SK-N-SH (cell line): Measurements from ENCODE around the gene SH3TC1. TPM values are rescaled to one million over a fixed set of nuclear protein-coding genes. Genes with fewer than 3 reads are reported as not detected.

ENCODE experiments used
- CTCF ChIA-PET: fragments of 300-600, 350-600 bp; formaldehyde crosslinking; extraction: SDS; loops from one replicate; lab custom pipeline; 2021; lab: Yijun Ruan, JAX
- POLR2A ChIA-PET: fragments of 350-600 bp; sonication (Branson Sonifier 250); formaldehyde crosslinking; extraction: SDS; loops from one replicate; lab custom pipeline; 2020; ENCODE audit warnings: antibody characterized with exemption, inconsistent platforms; lab: Yijun Ruan, JAX
- DNase-seq: peaks from one replicate; pipeline ENCODE4 v3.0.0; 2012
- H2AFZ ChIP-seq: fragments of 200-600 bp; sonication (generic); 2 replicates; pipeline ENCODE4 v1.8.1; 2016; ENCODE audit warnings: antibody characterized with exemption, mild to moderate bottlenecking, low read depth
- H3F3A ChIP-seq: fragments of 200-600 bp; sonication (generic); replicated peaks from 2 replicates; pipeline ENCODE3; 2016; ENCODE audit warnings: antibody characterized with exemption, mild to moderate bottlenecking; ENCODE audit not compliant: insufficient read depth
- H3K27ac ChIP-seq, 2 experiments: fragments of 200-500 bp in 1 of 2; fragments of 200-600 bp in 1 of 2; sonication (Bioruptor generic) in 1 of 2; sonication (generic), shearing (Covaris generic) in 1 of 2; 2 replicates each; pipeline versions ENCODE4 v1.5.1 to v1.6.1; 2014 to 2016; ENCODE audit warnings: low read depth in 2 of 2, inconsistent platforms in 1 of 2, low read length in 1 of 2, mild to moderate bottlenecking in 1 of 2, mixed read lengths in 1 of 2
- H3K27me3 ChIP-seq: fragments of 200-600 bp; sonication (generic), shearing (Covaris generic); 2 replicates; pipeline ENCODE4 v1.6.1; 2016; ENCODE audit warnings: mixed run types; ENCODE audit not compliant: insufficient read depth
- H3K36me3 ChIP-seq, 2 experiments: fragments of 200-500 bp in 1 of 2; fragments of 200-600 bp in 1 of 2; sonication (Bioruptor generic) in 1 of 2; sonication (generic) in 1 of 2; replicated peaks in 1 of 2; 2 replicates each; pipeline versions ENCODE3 to v1.5.1; 2014 to 2016; ENCODE audit warnings: low read length in 1 of 2, mild to moderate bottlenecking in 1 of 2; ENCODE audit not compliant: insufficient read depth in 2 of 2, control insufficient read depth in 1 of 2
- H3K4me1 ChIP-seq, 2 experiments: fragments of 200-500 bp in 1 of 2; fragments of 200-600 bp in 1 of 2; sonication (Bioruptor generic) in 1 of 2; sonication (generic), shearing (Covaris generic) in 1 of 2; 2 replicates each; pipeline versions ENCODE4 v1.5.1 to v1.6.1; 2014 to 2016; ENCODE audit warnings: low read depth in 1 of 2, low read length in 1 of 2, mixed run types in 1 of 2; ENCODE audit not compliant: insufficient read depth in 2 of 2, control insufficient read depth in 1 of 2
- H3K4me2 ChIP-seq: fragments of 200-600 bp; sonication (generic), shearing (Covaris generic); 2 replicates; pipeline ENCODE4 v1.6.1; 2017; ENCODE audit warnings: mixed run types
- H3K4me3 ChIP-seq, 2 experiments: fragments of 200-500 bp in 1 of 2; fragments of 200-600 bp in 1 of 2; sonication (Bioruptor generic) in 1 of 2; sonication (generic), shearing (Covaris generic) in 1 of 2; 2 replicates each; pipeline versions ENCODE4 v1.5.1 to v1.8.1; 2014 to 2016; ENCODE audit warnings: low read depth in 2 of 2, inconsistent platforms in 1 of 2, low read length in 1 of 2, mild to moderate bottlenecking in 1 of 2, mixed read lengths in 1 of 2, moderate library complexity in 1 of 2
- H3K79me2 ChIP-seq: fragments of 200-600 bp; sonication (generic); 2 replicates; pipeline ENCODE4 v1.8.1; 2017; ENCODE audit warnings: mild to moderate bottlenecking; ENCODE audit not compliant: insufficient read depth
- H3K9ac ChIP-seq: fragments of 200-600 bp; sonication (generic); 2 replicates; pipeline ENCODE4 v1.6.1; 2017; ENCODE audit warnings: mixed run types
- H3K9me2 ChIP-seq: fragments of 200-600 bp; sonication (generic); 2 replicates; pipeline ENCODE4 v1.6.1; 2017; ENCODE audit warnings: mixed run types
- H3K9me3 ChIP-seq: fragments of 200-600 bp; sonication (generic); 2 replicates; pipeline ENCODE4 v1.6.1; 2017; ENCODE audit warnings: mixed run types, mild to moderate bottlenecking, moderate library complexity
- H4K20me1 ChIP-seq: fragments of 200-600 bp; sonication (generic); 2 replicates; pipeline ENCODE4 v1.6.1; 2017; ENCODE audit warnings: mild to moderate bottlenecking, mixed run types; ENCODE audit not compliant: insufficient read depth
- CHD2 ChIP-seq: fragments of 150-350 bp; IDR thresholded peaks from 2 replicates; pipeline ENCODE4 v1.6.1; 2018; ENCODE audit warnings: low read length; ENCODE audit not compliant: partially characterized antibody
- EP300 ChIP-seq, 2 experiments: IDR thresholded peaks; 2 replicates each; pipeline versions ENCODE4 v1.4.0 to v1.6.1; 2012; ENCODE audit warnings: borderline replicate concordance in 1 of 2, low read depth in 1 of 2, low read length in 1 of 2
- EZH2phosphoT487 ChIP-seq: fragments of 200-600 bp; sonication (generic); IDR thresholded peaks from 2 replicates; pipeline ENCODE4 v1.6.1; 2017; ENCODE audit warnings: low read depth, mixed run types, mild to moderate bottlenecking, antibody characterized with exemption, moderate library complexity, borderline replicate concordance
- FOSL2 ChIP-seq: IDR thresholded peaks from 2 replicates; pipeline ENCODE4 v1.4.0; 2012; ENCODE audit warnings: low read depth, mild to moderate bottlenecking, moderate library complexity, borderline replicate concordance
- GABPA ChIP-seq: IDR thresholded peaks from 2 replicates; pipeline ENCODE4 v1.4.0; 2012; ENCODE audit warnings: low read depth, mild to moderate bottlenecking
- NRF1 ChIP-seq: IDR thresholded peaks from 2 replicates; pipeline ENCODE4 v1.6.1; 2012; ENCODE audit warnings: low read depth, mild to moderate bottlenecking, low read length
- PBX3 ChIP-seq: IDR thresholded peaks from 2 replicates; pipeline ENCODE4; 2012
- REST ChIP-seq: IDR thresholded peaks from 2 replicates; pipeline ENCODE4 v1.6.1; 2012; ENCODE audit warnings: mild to moderate bottlenecking, low read depth, low read length, moderate library complexity
- RFX5 ChIP-seq: IDR thresholded peaks from 2 replicates; pipeline ENCODE4 v1.6.1; 2012; ENCODE audit warnings: mild to moderate bottlenecking, improper control_type of control experiment, low read length
- RXRA ChIP-seq: IDR thresholded peaks from 2 replicates; pipeline ENCODE4 v1.4.0; 2012; ENCODE audit warnings: low read depth, mild to moderate bottlenecking, borderline replicate concordance
- SIN3A ChIP-seq: IDR thresholded peaks from 2 replicates; pipeline ENCODE4 v1.6.1; 2012; ENCODE audit warnings: low read depth, mild to moderate bottlenecking, low read length, moderate library complexity, borderline replicate concordance
- TCF12 ChIP-seq: IDR thresholded peaks from 2 replicates; pipeline ENCODE4 v1.4.0; 2012
- USF1 ChIP-seq: IDR thresholded peaks from 2 replicates; pipeline ENCODE4 v1.4.0; 2012; ENCODE audit warnings: low read depth, borderline replicate concordance
- USF2 ChIP-seq: fragments of 150-350 bp; IDR thresholded peaks from 2 replicates; pipeline ENCODE4 v1.6.1; 2017; ENCODE audit warnings: antibody characterized with exemption, low read length, low read depth, borderline replicate concordance
- WGBS: methylation state at CpG from one replicate; pipeline ENCODE4 v1.1.6; 2017; ENCODE audit warnings: low lambda C conversion rate; 5-methylcytosine and 5-hydroxymethylcytosine counted together
- polyA plus RNA-seq, 3 experiments: library from polyadenylated mRNA; depleted of rRNA; stranded (reverse); fragments of >200 nt; gene quantifications; 2 replicates each; pipeline ENCODE4 v1.2.3, GENCODE V29; 2012
- TF ChIP-seq, protein P1 (sequence below): fragments of 200-600 bp; sonication (generic); IDR thresholded peaks from 2 replicates; pipeline ENCODE4 v1.6.1; 2017; ENCODE audit warnings: antibody characterized with exemption, mild to moderate bottlenecking, moderate library complexity

SH3TC1 gene
- polyA plus RNA-seq, 1 of the 3 experiments (the other 2 are of a cell fraction) = 2.7 TPM

DNA sequence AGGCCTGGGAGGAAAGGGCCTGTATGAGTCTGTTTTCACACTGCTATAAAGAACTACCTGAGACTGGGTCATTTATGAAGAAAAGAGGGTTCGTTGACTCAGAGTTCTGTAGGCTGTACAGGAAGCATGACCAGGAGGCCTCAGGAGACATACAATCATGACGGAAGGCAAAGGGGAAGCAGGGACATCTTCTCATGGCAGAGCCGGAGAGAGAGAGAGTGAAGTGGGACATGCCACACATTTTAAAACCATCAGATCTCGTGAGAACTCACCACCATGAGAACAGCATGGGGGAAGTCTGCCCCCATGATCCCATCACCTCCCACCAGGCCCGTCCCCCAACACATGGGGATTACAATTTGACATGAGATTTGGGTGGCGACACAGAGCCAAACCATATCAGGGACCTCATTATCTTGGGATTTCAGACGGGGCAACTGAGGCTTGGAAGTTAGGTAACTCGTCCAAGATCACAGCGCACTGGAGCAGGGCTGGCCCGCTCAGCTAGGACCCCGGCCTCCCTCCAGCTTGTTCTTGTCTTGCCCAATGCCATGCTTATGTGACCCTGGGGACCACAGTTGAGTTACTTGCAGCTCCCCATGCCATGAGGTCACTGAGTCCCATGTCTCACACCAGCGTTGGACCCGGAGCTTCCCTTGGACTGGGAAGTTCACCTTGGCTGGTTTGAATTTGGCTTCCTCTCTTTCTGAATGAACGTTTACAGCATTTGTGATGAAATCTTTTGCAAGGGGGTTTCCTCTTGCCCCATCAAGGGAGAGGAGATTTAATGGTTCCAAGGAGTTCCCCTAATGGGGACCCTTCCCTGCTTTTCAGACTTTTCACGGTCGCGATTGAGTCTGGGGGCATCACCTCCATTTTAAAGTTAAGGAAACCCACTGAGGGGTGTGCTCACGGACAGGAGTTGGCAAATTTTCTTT lies 88.5 kb downstream of the SH3TC1 start:
- no peak overlapping the region for H3K9ac ChIP-seq
- no peaks in the 10 kb centered on the region for H3K36me3 ChIP-seq
- no peak overlapping the region for H2AFZ ChIP-seq
- POLR2A ChIA-PET = no interaction called here
- peaks cover 0 to 29% of the 10 kb centered on the region in 2 experiments; a peak in 1 of 4 replicates for H3K4me1 ChIP-seq
- CTCF ChIA-PET = no interaction called here
- no peak overlapping the region for H3K4me2 ChIP-seq
- no peaks in the 10 kb centered on the region for H3K9me2 ChIP-seq
- no peaks in the 10 kb centered on the region for H3F3A ChIP-seq
- no peaks in the 10 kb centered on the region for H4K20me1 ChIP-seq
- WGBS = 73% methylated on average over 16 of the region's 18 CpGs
- H3K9me3 ChIP-seq = no peaks in the 10 kb centered on the region
- no peak for DNase-seq
- TF ChIP-seq NRF1 = no peak
- TF ChIP-seq PBX3 = no peak
- TF ChIP-seq RXRA = no peak
- TF ChIP-seq GABPA = no peak
- TF ChIP-seq TCF12 = no peak
- no peak for TF ChIP-seq USF2
- TF ChIP-seq SIN3A = no peak
- no peak for TF ChIP-seq EZH2phosphoT487
- TF ChIP-seq USF1 = no peak
- TF ChIP-seq FOSL2 = no peak
- no peak for TF ChIP-seq REST
- no peak for TF ChIP-seq CHD2
- TF ChIP-seq, protein P1, sequence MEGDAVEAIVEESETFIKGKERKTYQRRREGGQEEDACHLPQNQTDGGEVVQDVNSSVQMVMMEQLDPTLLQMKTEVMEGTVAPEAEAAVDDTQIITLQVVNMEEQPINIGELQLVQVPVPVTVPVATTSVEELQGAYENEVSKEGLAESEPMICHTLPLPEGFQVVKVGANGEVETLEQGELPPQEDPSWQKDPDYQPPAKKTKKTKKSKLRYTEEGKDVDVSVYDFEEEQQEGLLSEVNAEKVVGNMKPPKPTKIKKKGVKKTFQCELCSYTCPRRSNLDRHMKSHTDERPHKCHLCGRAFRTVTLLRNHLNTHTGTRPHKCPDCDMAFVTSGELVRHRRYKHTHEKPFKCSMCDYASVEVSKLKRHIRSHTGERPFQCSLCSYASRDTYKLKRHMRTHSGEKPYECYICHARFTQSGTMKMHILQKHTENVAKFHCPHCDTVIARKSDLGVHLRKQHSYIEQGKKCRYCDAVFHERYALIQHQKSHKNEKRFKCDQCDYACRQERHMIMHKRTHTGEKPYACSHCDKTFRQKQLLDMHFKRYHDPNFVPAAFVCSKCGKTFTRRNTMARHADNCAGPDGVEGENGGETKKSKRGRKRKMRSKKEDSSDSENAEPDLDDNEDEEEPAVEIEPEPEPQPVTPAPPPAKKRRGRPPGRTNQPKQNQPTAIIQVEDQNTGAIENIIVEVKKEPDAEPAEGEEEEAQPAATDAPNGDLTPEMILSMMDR = no peak
- no peak for TF ChIP-seq EP300 (IDR thresholded peaks at IDR 0.05; ENCODE audit: borderline replicate concordance in 1 of 2, low read depth in 1 of 2, low read length in 1 of 2)
- TF ChIP-seq RFX5 = no peak
- H3K79me2 ChIP-seq = no peaks in the 10 kb centered on the region
- H3K27ac ChIP-seq = no peak overlapping the region
- no peaks in the 10 kb centered on the region for H3K27me3 ChIP-seq
- no peak overlapping the region for H3K4me3 ChIP-seq
